T47D (cell line): ENCODE measurements around the gene C2CD3.
"Not testable (repeated sequence)": the region's sequence is repeated elsewhere in the genome, so short reads cannot be mapped to it uniquely, and the experiment has no call there.

ENCODE experiments used
- DNase-seq, 2 experiments: peaks; one replicate each; pipeline versions ENCODE4 v3.0.0 to v3.0.0-alpha.2; 2011 to 2012; ENCODE audit warnings: low read depth in 1 of 2, low spot score in 1 of 2
- JUND ChIP-seq: IDR thresholded peaks from 2 replicates; pipeline ENCODE4 v1.6.1; 2012; ENCODE audit warnings: low read depth
- in situ Hi-C: cut with HindIII; loops from 2 replicates; pipeline ENCODE4 v1.10.0; 2016; ENCODE audit warnings: low sequenced_read_pairs, low pct_unique_long_range_greater_than_20kb

Gene C2CD3

GRCh38 chr11:73990730-73991129 is 180.1 kb downstream of the C2CD3 start:
- no peak for TF ChIP-seq JUND
- in situ Hi-C loops = no loop called here
- DNase-seq = no peak

- in situ Hi-C loops = no loop called here
- TF ChIP-seq JUND = no peak
- DNase-seq = no peak
These were observed 181.6 kb downstream of the C2CD3 start for GRCh38 chr11:73989156-73989555.

GRCh38 chr11:73988227-73988626 is 182.6 kb downstream of the C2CD3 start:
- in situ Hi-C loops = no loop called here
- TF ChIP-seq JUND = no peak
- no peak for DNase-seq

GRCh38 chr11:73985661-73986060 is 185.1 kb downstream of the C2CD3 start:
- DNase-seq, in situ Hi-C loops: not testable (repeated sequence)

GRCh38 chr11:73983741-73984538 is 186.9 kb downstream of the C2CD3 start:
- DNase-seq = no peak
- TF ChIP-seq JUND = no peak
- in situ Hi-C loops = no loop called here

- in situ Hi-C loops = no loop called here
- DNase-seq = peak; percentile 99 to 100
- TF ChIP-seq JUND = no peak
These were observed 187.6 kb downstream of the C2CD3 start for GRCh38 chr11:73982990-73983740.

- TF ChIP-seq JUND = no peak
- peak; percentile 89 to 95 for DNase-seq
- in situ Hi-C loops = no loop called here
These were observed 188.2 kb downstream of the C2CD3 start, which contains the start of gene UCP2 for GRCh38 chr11:73982595-73982989. UCP2 (minus strand) TSS chr11:73982843; CDS start chr11:73978378, 4,465 bp downstream.

- in situ Hi-C loops = no loop called here
- no peak for TF ChIP-seq JUND
- DNase-seq = no peak
These were observed 189.6 kb downstream of the C2CD3 start for GRCh38 chr11:73981051-73981805.

GRCh38 chr11:73980001-73980961 is 190.5 kb downstream of the C2CD3 start:
- DNase-seq = peak in 1 of 2 experiments; percentile 65
- no peak for TF ChIP-seq JUND
- in situ Hi-C loops = no loop called here

GRCh38 chr11:73978576-73979086 is 192.2 kb downstream of the C2CD3 start:
- no peak for DNase-seq
- in situ Hi-C loops = no loop called here
- TF ChIP-seq JUND = no peak

GRCh38 chr11:73977856-73978519 is 192.8 kb downstream of the C2CD3 start:
- no peak for TF ChIP-seq JUND
- in situ Hi-C loops = no loop called here
- DNase-seq = no peak
